Sigmoid colon (tissue), 3 donors: ENCODE measurements around the gene NFX1.

Experiments
- CTCF ChIP-seq, 4 experiments: fragments of 450-650 bp in 3 of 4; fragments of 200-600 bp in 1 of 4; IDR thresholded peaks; one replicate each; pipeline ENCODE4 v1.5.1; 2016 to 2019; ENCODE audit warnings: antibody characterized with exemption in 4 of 4, mild to moderate bottlenecking in 3 of 4, moderate library complexity in 2 of 4
- POLR2A ChIP-seq, 2 donors: fragments of 450-650 bp; IDR thresholded peaks; one replicate each; pipeline ENCODE4 v1.6.1; 2016; ENCODE audit warnings: antibody characterized with exemption in 2 of 2, mild to moderate bottlenecking in 2 of 2, moderate library complexity in 2 of 2

- no peak for TF ChIP-seq POLR2A (IDR thresholded peaks at IDR 0.05)
- TF ChIP-seq CTCF (IDR thresholded peaks at IDR 0.05): no peak
These were observed 49.9 kb downstream of the NFX1 start for GRCh38 chr9:33340186-33340585.
